PC-3 (cell line): ENCODE results near the gene APH1B. TPM values are rescaled to one million over a fixed set of nuclear protein-coding genes. Genes with fewer than 3 reads are reported as not detected.

Experiments used
- ATAC-seq: fragments of 200-7000 bp; cut with Tn5 transposase; 2 replicates; pipeline ENCODE4 v1.9.1; 2020; ENCODE audit warnings: mild to moderate bottlenecking, moderate library complexity
- BruUV-seq: library from RNA; stranded (reverse); fragments of 400-500 nt; replicated peaks from 2 replicates; lab custom pipeline; 2021; lab: Mats Ljungman, UMichigan
- CTCF ChIA-PET: fragments of 300-600 bp; sonication (Branson Sonifier 250); formaldehyde crosslinking; loops from one replicate; lab custom pipeline; 2022; ENCODE audit warnings: antibody characterized with exemption; lab: Charles Lee
- POLR2A ChIA-PET: fragments of 300-600 bp; sonication (Branson Sonifier 250); formaldehyde crosslinking; loops from one replicate; lab custom pipeline; 2022; ENCODE audit warnings: antibody characterized with exemption; ENCODE audit not compliant: unreplicated experiment; lab: Charles Lee
- DNase-seq: peaks from one replicate; pipeline ENCODE4 v3.0.0-alpha.2; 2015
- H2AFZ ChIP-seq: fragments of 300-600 bp; sonication (generic); 2 replicates; pipeline ENCODE4 v1.6.0; 2016; ENCODE audit warnings: antibody characterized with exemption, low read length
- H3F3A ChIP-seq: fragments of 300-600 bp; sonication (generic); one replicate; pipeline ENCODE4 v1.6.0; 2017; ENCODE audit warnings: antibody characterized with exemption, low read length, control low read depth, mild to moderate bottlenecking; ENCODE audit not compliant: unreplicated experiment
- H3K27ac ChIP-seq: fragments of 300-600 bp; sonication (generic); 2 replicates; pipeline ENCODE4 v1.5.1; 2016; ENCODE audit warnings: mild to moderate bottlenecking, low read length
- H3K27me3 ChIP-seq: fragments of 300-600 bp; sonication (generic); 2 replicates; pipeline ENCODE4 v1.6.1; 2016; ENCODE audit warnings: low read length, mixed read lengths
- H3K36me3 ChIP-seq: fragments of 300-600 bp; sonication (generic); 2 replicates; pipeline ENCODE4 v1.6.1; 2016; ENCODE audit warnings: low read depth, mixed run types, low read length, mixed read lengths
- H3K4me1 ChIP-seq: fragments of 300-600 bp; sonication (generic); 2 replicates; pipeline ENCODE4 v1.5.1; 2016; ENCODE audit warnings: low read length; ENCODE audit not compliant: insufficient read depth
- H3K4me2 ChIP-seq: fragments of 300-600 bp; sonication (generic); 2 replicates; pipeline ENCODE4 v1.6.0; 2016; ENCODE audit warnings: low read length
- H3K4me3 ChIP-seq: fragments of 300-600 bp; sonication (generic); 2 replicates; pipeline ENCODE4 v1.5.1; 2016; ENCODE audit warnings: mild to moderate bottlenecking, low read length, mixed read lengths
- H3K79me2 ChIP-seq: fragments of 300-600 bp; sonication (generic); 2 replicates; pipeline ENCODE4 v1.6.1; 2017; ENCODE audit warnings: low read length, mixed read lengths
- H3K9ac ChIP-seq: fragments of 300-600 bp; sonication (generic); 2 replicates; pipeline ENCODE4 v1.6.0; 2016; ENCODE audit warnings: mild to moderate bottlenecking, low read length
- H3K9me2 ChIP-seq: fragments of 300-600 bp; sonication (generic); replicated peaks from 2 replicates; pipeline ENCODE4 v1.6.1; 2016; ENCODE audit warnings: mixed run types, low read length, mixed read lengths
- H3K9me3 ChIP-seq: fragments of 300-600 bp; sonication (generic); 2 replicates; pipeline ENCODE4 v1.6.1; 2016; ENCODE audit warnings: low read length, mixed read lengths
- H4K20me1 ChIP-seq: fragments of 300-600 bp; sonication (generic); 2 replicates; pipeline ENCODE4 v1.6.1; 2016; ENCODE audit warnings: low read length, mixed read lengths
- EZH2 ChIP-seq: fragments of 300-600 bp; sonication (generic); IDR thresholded peaks from one replicate; pipeline ENCODE4 v1.6.1; 2017; ENCODE audit warnings: antibody characterized with exemption, mild to moderate bottlenecking, low read length; ENCODE audit not compliant: unreplicated experiment
- EZH2phosphoT487 ChIP-seq: fragments of 300-600 bp; sonication (generic); IDR thresholded peaks from 2 replicates; pipeline ENCODE4 v1.6.1; 2018; ENCODE audit warnings: mild to moderate bottlenecking, antibody characterized with exemption, low read length, borderline replicate concordance
- intact Hi-C: fragments of 100-400 bp; cut with micrococcal nuclease; formaldehyde crosslinking; loops from 2 replicates; pipeline ENCODE4 v1.9.0; 2023
- total RNA-seq: library from RNA; depleted of rRNA; stranded (reverse); fragments of >200 nt; gene quantifications from 2 replicates; pipeline ENCODE4 v1.2.3, GENCODE V29; 2014
- TF ChIP-seq, protein P1 (sequence below): fragments of 300-600 bp; sonication (generic); conservative IDR thresholded peaks from 2 replicates; pipeline ENCODE4 v1.5.1; 2017; ENCODE audit warnings: antibody characterized with exemption, low read depth, mild to moderate bottlenecking, low read length

The APH1B gene
- total RNA-seq, 1 experiment from 2014 or later: 2.8 TPM

GRCh38 chr15:63251701-63252100 lies 25.7 kb upstream of the APH1B start:
- Histone ChIP-seq H2AFZ (no peak overlapping the region), H3K4me1 (peaks cover 30% of the 10 kb centered on the region), H4K20me1 (no peaks in the 10 kb centered on the region), H3K4me2 (no peak overlapping the region), H3K4me3 (no peak overlapping the region), H3K27me3 (no peaks in the 10 kb centered on the region), H3F3A (no peaks in the 10 kb centered on the region), H3K36me3 (0 out of 2 replicates have a peak, but pooled peaks cover 4% of the 10 kb centered on the region), H3K9ac (no peak overlapping the region), H3K9me2 (no peaks in the 10 kb centered on the region), H3K79me2 (no peaks in the 10 kb centered on the region), H3K9me3 (no peaks in the 10 kb centered on the region), H3K27ac (no peak overlapping the region)
- ATAC-seq (no peak), DNase-seq (no peak)
- no TSS peak for BruUV-seq
- ChIA-PET CTCF (no interaction called here), POLR2A (no interaction called here)
- intact Hi-C loops: no loop called here
- TF ChIP-seq, protein P1, sequence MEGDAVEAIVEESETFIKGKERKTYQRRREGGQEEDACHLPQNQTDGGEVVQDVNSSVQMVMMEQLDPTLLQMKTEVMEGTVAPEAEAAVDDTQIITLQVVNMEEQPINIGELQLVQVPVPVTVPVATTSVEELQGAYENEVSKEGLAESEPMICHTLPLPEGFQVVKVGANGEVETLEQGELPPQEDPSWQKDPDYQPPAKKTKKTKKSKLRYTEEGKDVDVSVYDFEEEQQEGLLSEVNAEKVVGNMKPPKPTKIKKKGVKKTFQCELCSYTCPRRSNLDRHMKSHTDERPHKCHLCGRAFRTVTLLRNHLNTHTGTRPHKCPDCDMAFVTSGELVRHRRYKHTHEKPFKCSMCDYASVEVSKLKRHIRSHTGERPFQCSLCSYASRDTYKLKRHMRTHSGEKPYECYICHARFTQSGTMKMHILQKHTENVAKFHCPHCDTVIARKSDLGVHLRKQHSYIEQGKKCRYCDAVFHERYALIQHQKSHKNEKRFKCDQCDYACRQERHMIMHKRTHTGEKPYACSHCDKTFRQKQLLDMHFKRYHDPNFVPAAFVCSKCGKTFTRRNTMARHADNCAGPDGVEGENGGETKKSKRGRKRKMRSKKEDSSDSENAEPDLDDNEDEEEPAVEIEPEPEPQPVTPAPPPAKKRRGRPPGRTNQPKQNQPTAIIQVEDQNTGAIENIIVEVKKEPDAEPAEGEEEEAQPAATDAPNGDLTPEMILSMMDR: no peak
- TF ChIP-seq EZH2phosphoT487: no peak
- no peak for TF ChIP-seq EZH2

DNA sequence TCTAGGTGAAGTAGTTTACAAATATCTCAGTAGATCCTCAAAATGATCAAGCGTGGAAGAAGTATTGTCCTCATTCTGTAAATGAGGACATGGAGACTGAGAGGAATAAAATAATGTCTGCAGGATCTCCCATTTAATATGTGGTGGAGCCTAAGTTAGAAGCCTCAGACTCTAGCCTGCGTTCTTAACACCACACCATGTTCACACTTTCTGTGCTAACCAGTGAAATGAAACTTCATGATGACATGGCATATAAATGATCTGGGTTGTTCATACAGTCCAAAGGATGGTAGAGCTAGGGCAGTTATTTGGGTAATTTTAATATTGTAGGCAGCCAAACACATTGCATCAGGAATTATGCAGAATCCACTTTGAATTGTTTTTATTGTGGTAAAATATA lies 25.1 kb upstream of the APH1B start:
- H3K9ac ChIP-seq: no peak overlapping the region
- BruUV-seq: no TSS peak
- H3K27ac ChIP-seq: no peak overlapping the region
- 0 out of 2 replicates have a peak, but pooled peaks cover 4% of the 10 kb centered on the region for H3K36me3 ChIP-seq
- ChIA-PET CTCF (no interaction called here), POLR2A (no interaction called here)
- no peak overlapping the region for H3K4me2 ChIP-seq
- TF ChIP-seq, protein P1: no peak
- TF ChIP-seq EZH2: no peak
- no peak for TF ChIP-seq EZH2phosphoT487
- DNase-seq: no peak
- H3K9me2 ChIP-seq: no peaks in the 10 kb centered on the region
- no peaks in the 10 kb centered on the region for H3K9me3 ChIP-seq
- no peaks in the 10 kb centered on the region for H3K79me2 ChIP-seq
- ATAC-seq: no peak
- H3F3A ChIP-seq: no peaks in the 10 kb centered on the region
- no peaks in the 10 kb centered on the region for H4K20me1 ChIP-seq
- H3K27me3 ChIP-seq: no peaks in the 10 kb centered on the region
- H2AFZ ChIP-seq: no peak overlapping the region
- intact Hi-C loops: no loop called here
- H3K4me3 ChIP-seq: no peak overlapping the region
- H3K4me1 ChIP-seq: peaks cover 35% of the 10 kb centered on the region

DNA sequence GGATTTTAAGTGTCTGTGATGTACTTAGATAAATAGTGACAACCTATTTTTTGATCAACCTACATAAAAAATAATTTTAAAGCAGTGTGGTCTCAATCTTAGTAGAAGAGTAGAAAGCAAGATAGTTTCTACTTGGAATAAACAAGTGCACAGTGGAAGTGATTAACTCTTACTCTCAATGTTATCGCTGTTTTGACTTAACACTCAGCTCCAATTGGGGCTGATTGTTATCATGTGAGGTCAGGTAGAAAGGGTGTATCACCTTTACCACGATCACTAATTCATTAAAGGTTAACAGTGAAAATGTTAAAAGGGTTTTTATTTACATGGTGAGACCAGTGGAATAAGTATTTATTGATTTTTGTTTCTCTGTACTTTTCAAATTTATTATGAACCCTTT lies 22.4 kb upstream of the APH1B start:
- Histone ChIP-seq H3F3A (no peaks in the 10 kb centered on the region), H3K27ac (no peak overlapping the region), H3K9me3 (no peaks in the 10 kb centered on the region), H2AFZ (no peak overlapping the region), H3K36me3 (0 out of 2 replicates have a peak, but pooled peaks cover 8% of the 10 kb centered on the region), H3K79me2 (no peaks in the 10 kb centered on the region), H3K4me2 (no peak overlapping the region), H3K4me1 (peaks cover 29% of the 10 kb centered on the region), H3K27me3 (no peaks in the 10 kb centered on the region), H3K9me2 (no peaks in the 10 kb centered on the region), H3K4me3 (no peak overlapping the region), H4K20me1 (no peaks in the 10 kb centered on the region), H3K9ac (no peak overlapping the region)
- CTCF ChIA-PET: no interaction called here
- TF ChIP-seq EZH2phosphoT487 (no peak), EZH2 (no peak)
- TF ChIP-seq, protein P1: no peak
- POLR2A ChIA-PET: no interaction called here
- DNase-seq (no peak), ATAC-seq (no peak)
- no TSS peak for BruUV-seq
- intact Hi-C loops: no loop called here
